Neural progenitor cell (in vitro differentiated cells): ENCODE data around the gene ITGB5. TPM values are rescaled to one million over a fixed set of nuclear protein-coding genes. Genes with fewer than 3 reads are reported as not detected.

Experiments
- DNase-seq: peaks from one replicate; pipeline ENCODE4 v3.0.0-alpha.2; 2016; ENCODE audit warnings: low spot score
- H2AFZ ChIP-seq: fragments of 200-600 bp; sonication (generic); replicated peaks from 2 replicates; pipeline ENCODE4 v1.6.1; 2016; ENCODE audit warnings: antibody characterized with exemption
- H3F3A ChIP-seq: fragments of 200-600 bp; sonication (generic); 2 replicates; pipeline ENCODE4 v1.6.1; 2016; ENCODE audit warnings: antibody characterized with exemption, low read depth
- H3K27ac ChIP-seq: fragments of 200-600 bp; sonication (generic); 2 replicates; pipeline ENCODE4 v1.5.1; 2016; ENCODE audit warnings: mild to moderate bottlenecking
- H3K27me3 ChIP-seq: fragments of 200-600 bp; sonication (generic); 2 replicates; pipeline ENCODE4 v1.6.1; 2016; ENCODE audit warnings: mild to moderate bottlenecking, moderate library complexity
- H3K36me3 ChIP-seq: fragments of 200-600 bp; sonication (generic); 2 replicates; pipeline ENCODE4 v1.5.1; 2016
- H3K4me1 ChIP-seq: fragments of 200-600 bp; sonication (generic); 2 replicates; pipeline ENCODE4 v1.6.1; 2016; ENCODE audit warnings: mixed run types
- H3K4me2 ChIP-seq: fragments of 200-600 bp; sonication (generic); 2 replicates; pipeline ENCODE4 v1.6.1; 2016
- H3K4me3 ChIP-seq: fragments of 200-600 bp; sonication (generic); 2 replicates; pipeline ENCODE4 v1.5.1; 2016
- H3K79me2 ChIP-seq: fragments of 200-600 bp; sonication (generic); 2 replicates; pipeline ENCODE4 v1.6.1; 2016; ENCODE audit warnings: low read depth
- H3K9ac ChIP-seq: fragments of 200-600 bp; sonication (generic); 2 replicates; pipeline ENCODE4 v1.6.1; 2016
- H3K9me3 ChIP-seq: fragments of 200-600 bp; sonication (generic); 2 replicates; pipeline ENCODE4 v1.5.1; 2016; ENCODE audit warnings: low read depth
- H4K20me1 ChIP-seq: fragments of 200-600 bp; sonication (generic); 2 replicates; pipeline ENCODE4 v1.6.1; 2016; ENCODE audit warnings: low read depth
- H3K27ac Mint-ChIP-seq: 3 replicates; pipeline ENCODE4 v1.8.0; 2021; ENCODE audit warnings: mixed read lengths
- H3K27me3 Mint-ChIP-seq: 2 replicates; pipeline ENCODE4 v1.8.0; 2022; ENCODE audit warnings: low read depth, mild to moderate bottlenecking, inconsistent platforms, moderate library complexity, mixed read lengths; ENCODE audit not compliant: insufficient read depth
- H3K36me3 Mint-ChIP-seq: 3 replicates; pipeline ENCODE4 v1.8.0; 2021; ENCODE audit warnings: mixed read lengths
- H3K4me1 Mint-ChIP-seq: 3 replicates; pipeline ENCODE4 v1.8.0; 2021; ENCODE audit warnings: mixed read lengths
- H3K4me3 Mint-ChIP-seq: 3 replicates; pipeline ENCODE4 v1.8.0; 2021; ENCODE audit warnings: mild to moderate bottlenecking, moderate library complexity, mixed read lengths
- H3K9me3 Mint-ChIP-seq: 3 replicates; pipeline ENCODE4 v1.8.0; 2020; ENCODE audit warnings: mixed read lengths
- CTCF ChIP-seq: fragments of 200-600 bp; sonication (generic); IDR thresholded peaks from 2 replicates; pipeline ENCODE4 v1.5.1; 2017; ENCODE audit warnings: antibody characterized with exemption, mild to moderate bottlenecking
- EZH2 ChIP-seq: fragments of 200-600 bp; sonication (generic); IDR thresholded peaks from 2 replicates; pipeline ENCODE4 v1.6.1; 2017; ENCODE audit warnings: antibody characterized with exemption, mild to moderate bottlenecking, moderate library complexity
- EZH2phosphoT487 ChIP-seq: fragments of 200-600 bp; sonication (generic); IDR thresholded peaks from 2 replicates; pipeline ENCODE4 v1.6.1; 2017; ENCODE audit warnings: antibody characterized with exemption
- total RNA-seq: library from RNA; depleted of rRNA; stranded (reverse); fragments of >200 nt; gene quantifications from 2 replicates; pipeline ENCODE4 v1.2.3, GENCODE V29; 2015; ENCODE audit warnings: low replicate concordance

The ITGB5 gene
- total RNA-seq, 1 donor from 2014 or later: 55.8 TPM

- no peak overlapping the region for H3K27ac Mint-ChIP-seq
- Histone ChIP-seq H4K20me1 (peaks cover 4% of the 10 kb centered on the region), H3K79me2 (no peaks in the 10 kb centered on the region), H3K27me3 (no peaks in the 10 kb centered on the region), H3K4me1 (peaks cover 9% of the 10 kb centered on the region), H3F3A (peaks cover 5% of the 10 kb centered on the region), H3K9me3 (no peaks in the 10 kb centered on the region), H3K4me2 (no peak overlapping the region), H3K4me3 (no peak overlapping the region), H3K27ac (no peak overlapping the region), H3K36me3 (no peaks in the 10 kb centered on the region), H2AFZ (no peak overlapping the region), H3K9ac (no peak overlapping the region)
- no peak for TF ChIP-seq EZH2phosphoT487
- TF ChIP-seq EZH2: no peak
- no peak for TF ChIP-seq CTCF
- no peak for DNase-seq
- H3K36me3 Mint-ChIP-seq: peaks cover 8% of the 10 kb centered on the region
- no peak overlapping the region for H3K4me3 Mint-ChIP-seq
- no peaks in the 10 kb centered on the region for H3K9me3 Mint-ChIP-seq
- H3K27me3 Mint-ChIP-seq: peaks cover 2% of the 10 kb centered on the region
- H3K4me1 Mint-ChIP-seq: no peaks in the 10 kb centered on the region
Measured at GRCh38 chr3:124788254-124788745, 98.9 kb downstream of the ITGB5 start.

GRCh38 chr3:124787476-124788195, 99.5 kb downstream of the ITGB5 start:
- H3K27ac Mint-ChIP-seq: no peak overlapping the region
- no peak overlapping the region for H3K4me3 Mint-ChIP-seq
- no peak for TF ChIP-seq EZH2
- no peak for TF ChIP-seq EZH2phosphoT487
- no peak for TF ChIP-seq CTCF
- no peaks in the 10 kb centered on the region for H3K27me3 ChIP-seq
- H3K36me3 Mint-ChIP-seq: peaks cover 8% of the 10 kb centered on the region
- H2AFZ ChIP-seq: no peak overlapping the region
- H3K79me2 ChIP-seq: no peaks in the 10 kb centered on the region
- H3F3A ChIP-seq: peaks cover 5% of the 10 kb centered on the region
- H3K4me1 ChIP-seq: peaks cover 9% of the 10 kb centered on the region
- no peak overlapping the region for H3K27ac ChIP-seq
- no peak overlapping the region for H3K4me2 ChIP-seq
- H4K20me1 ChIP-seq: peaks cover 4% of the 10 kb centered on the region
- H3K9ac ChIP-seq: no peak overlapping the region
- no peak for DNase-seq
- H3K4me1 Mint-ChIP-seq: no peaks in the 10 kb centered on the region
- no peaks in the 10 kb centered on the region for H3K36me3 ChIP-seq
- peaks cover 2% of the 10 kb centered on the region for H3K27me3 Mint-ChIP-seq
- no peaks in the 10 kb centered on the region for H3K9me3 Mint-ChIP-seq
- H3K4me3 ChIP-seq: no peak overlapping the region
- no peaks in the 10 kb centered on the region for H3K9me3 ChIP-seq

DNA sequence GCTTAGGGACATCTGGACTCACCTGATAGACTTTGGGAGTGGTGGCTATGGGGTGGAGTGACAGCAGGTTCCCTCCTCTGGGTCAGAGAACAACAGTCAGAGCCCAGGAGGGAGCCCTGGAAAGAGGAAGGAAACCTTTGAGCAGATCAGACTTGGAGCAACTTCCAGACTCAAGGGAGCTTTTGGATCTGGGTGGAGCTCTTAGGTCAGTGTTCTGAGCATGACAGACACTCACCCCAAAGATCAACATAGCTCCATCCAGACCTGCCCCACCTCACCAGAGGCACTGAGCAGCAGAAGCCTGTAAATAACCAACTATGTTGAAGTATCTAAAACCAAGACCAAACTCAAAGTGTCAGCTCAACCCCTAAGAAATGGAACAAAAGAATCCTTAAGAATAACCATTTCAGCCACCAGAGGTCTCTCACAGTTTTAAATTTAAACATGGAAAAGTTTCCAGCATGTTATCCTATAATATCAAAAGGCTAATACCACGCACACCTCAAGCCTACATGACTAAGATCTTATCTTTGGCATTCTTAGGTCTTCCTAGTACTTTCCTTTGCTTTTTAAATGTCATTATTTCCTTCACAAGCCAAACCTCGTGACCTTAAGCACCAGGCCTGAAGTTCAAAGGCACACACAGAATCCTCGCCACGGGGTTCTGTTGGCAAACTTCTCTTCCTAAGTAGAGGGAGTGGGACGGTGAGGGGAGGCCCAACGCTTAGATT, 100.5 kb downstream of the ITGB5 start:
- DNase-seq: no peak
- Mint-ChIP-seq H3K9me3 (no peaks in the 10 kb centered on the region), H3K4me3 (no peak overlapping the region), H3K27ac (peak overlapping the region; percentile 35), H3K36me3 (peaks cover 6% of the 10 kb centered on the region), H3K4me1 (peaks cover 2% of the 10 kb centered on the region), H3K27me3 (peaks cover 2% of the 10 kb centered on the region)
- Histone ChIP-seq H3K4me1 (peaks cover 9% of the 10 kb centered on the region), H3F3A (peaks cover 5% of the 10 kb centered on the region), H3K79me2 (no peaks in the 10 kb centered on the region), H3K27ac (no peak overlapping the region), H3K9me3 (no peaks in the 10 kb centered on the region), H4K20me1 (peaks cover 6% of the 10 kb centered on the region), H3K4me2 (no peak overlapping the region), H3K27me3 (no peaks in the 10 kb centered on the region), H2AFZ (no peak overlapping the region), H3K4me3 (no peak overlapping the region), H3K36me3 (no peaks in the 10 kb centered on the region), H3K9ac (no peak overlapping the region)
- TF ChIP-seq CTCF (peak; percentile 28), EZH2phosphoT487 (no peak)
